CD4-positive, alpha-beta T cell (primary cell): ENCODE measurements around the gene DOP1B. TPM values are rescaled to one million over a fixed set of nuclear protein-coding genes. Genes with fewer than 3 reads are reported as not detected.

Source experiments
- ATAC-seq: fragments of 200-7000 bp; cut with Tn5 transposase; one replicate; pipeline ENCODE4 v1.10.0; 2022; ENCODE audit warnings: mild to moderate bottlenecking; ENCODE audit not compliant: poor library complexity
- CTCF ChIA-PET: fragments of 350-600 bp; sonication (Branson Sonifier 250); formaldehyde crosslinking; loops from one replicate; lab custom pipeline; 2021; ENCODE audit warnings: antibody characterized with exemption, inconsistent platforms; lab: Charles Lee
- POLR2A ChIA-PET: fragments of 350-600 bp; sonication (Branson Sonifier 250); formaldehyde crosslinking; loops from one replicate; lab custom pipeline; 2021; ENCODE audit warnings: antibody characterized with exemption, inconsistent platforms; lab: Charles Lee
- DNase-seq, 14 experiments: peaks; one replicate each; pipeline ENCODE4 v3.0.0-alpha.2; 2013 to 2020; ENCODE audit warnings: mixed read lengths in 2 of 14
- H3K27ac ChIP-seq, 2 donors: one replicate each; pipeline versions ENCODE4 v1.5.1 to v1.7.0; 2013; ENCODE audit warnings: low read length in 2 of 2, low read depth in 1 of 2, mild to moderate bottlenecking in 1 of 2
- H3K27me3 ChIP-seq, 2 experiments: 1 replicate in 1 of 2; 2 replicates in 1 of 2; pipeline versions ENCODE4 v1.6.1 to v1.7.0; 2013; ENCODE audit warnings: low read length in 2 of 2, control low read depth in 1 of 2, mild to moderate bottlenecking in 1 of 2, moderate library complexity in 1 of 2; ENCODE audit not compliant: insufficient read depth in 2 of 2, control insufficient read depth in 1 of 2
- H3K36me3 ChIP-seq: one replicate; pipeline ENCODE4 v1.6.1; 2013; ENCODE audit warnings: low read length, control low read depth; ENCODE audit not compliant: insufficient read depth
- H3K4me1 ChIP-seq: one replicate; pipeline ENCODE4 v1.6.1; 2013; ENCODE audit warnings: low read length, control low read depth; ENCODE audit not compliant: insufficient read depth
- H3K4me3 ChIP-seq: one replicate; pipeline ENCODE4 v1.5.1; 2013; ENCODE audit warnings: mild to moderate bottlenecking, low read length, moderate library complexity
- H3K9me3 ChIP-seq, 2 experiments: 1 replicate in 1 of 2; 2 replicates in 1 of 2; pipeline versions ENCODE4 v1.6.1 to v1.7.0; 2013; ENCODE audit warnings: low read length in 2 of 2, mild to moderate bottlenecking in 2 of 2, control low read depth in 1 of 2, moderate library complexity in 1 of 2; ENCODE audit not compliant: control insufficient read depth in 1 of 2, insufficient read depth in 1 of 2
- H3K27ac Mint-ChIP-seq: one replicate; pipeline ENCODE4 v1.8.0; 2020; ENCODE audit warnings: mixed read lengths
- H3K27me3 Mint-ChIP-seq: one replicate; pipeline ENCODE4 v1.8.0; 2021; ENCODE audit warnings: mixed read lengths
- H3K36me3 Mint-ChIP-seq: one replicate; pipeline ENCODE4 v1.8.0; 2021; ENCODE audit warnings: low read depth, mixed read lengths
- H3K4me1 Mint-ChIP-seq: one replicate; pipeline ENCODE4 v1.8.0; 2021; ENCODE audit warnings: low read depth, mixed read lengths
- H3K4me3 Mint-ChIP-seq: one replicate; pipeline ENCODE4 v1.8.0; 2020; ENCODE audit warnings: mild to moderate bottlenecking, mixed read lengths
- H3K9me3 Mint-ChIP-seq: one replicate; pipeline ENCODE4 v1.8.0; 2020; ENCODE audit warnings: mixed read lengths
- CTCF ChIP-seq: fragments of 200-600 bp; IDR thresholded peaks from one replicate; pipeline ENCODE4 v1.8.0; 2022; ENCODE audit warnings: antibody characterized with exemption, mild to moderate bottlenecking
- intact Hi-C, 2 experiments: fragments of 100-400 bp; cut with DNase I in 1 of 2; cut with micrococcal nuclease in 1 of 2; formaldehyde crosslinking; loops; one replicate each; pipeline versions ENCODE4 v1.15.1 to v1.9.0; 2023 to 2025; cut with DNase I, micrococcal nuclease
- total RNA-seq, 174 experiments: library from RNA in 2 of 174; stranded (reverse) in 2 of 174; gene quantifications; one replicate each; pipeline ENCODE4 v1.2.3 and lab custom pipeline; 2021 to 2026

Gene DOP1B
- total RNA-seq, 2 experiments from 2014 or later, result 11.0 to 12.7 TPM

- Histone ChIP-seq H3K4me3 (no peak overlapping the region), H3K4me1 (no peaks in the 10 kb centered on the region), H3K27me3 (no peaks in the 10 kb centered on the region), H3K9me3 (no peaks in the 10 kb centered on the region), H3K27ac (no peak overlapping the region), H3K36me3 (peaks cover 8% of the 10 kb centered on the region)
- Mint-ChIP-seq H3K27me3 (no peaks in the 10 kb centered on the region), H3K27ac (no peak overlapping the region), H3K36me3 (peaks cover 29% of the 10 kb centered on the region), H3K9me3 (no peaks in the 10 kb centered on the region), H3K4me3 (no peak overlapping the region), H3K4me1 (peaks cover 11% of the 10 kb centered on the region)
- ATAC-seq (no peak), DNase-seq (no peak)
- CTCF ChIA-PET, result interaction anchor here (1.3 kb wide), 1 partner anchor 36 kb away, joined by 6 read pairs; no protein-coding TSS in a partner anchor
- TF ChIP-seq CTCF, result no peak
- POLR2A ChIA-PET, result no interaction called here
- intact Hi-C loops, result loop anchor here in 1 of 2 experiments (5.0 kb wide), 1 partner anchor 37 kb away; no protein-coding TSS in a partner anchor
Observed at GRCh38 chr21:36188937-36189336, 32.3 kb downstream of the DOP1B start.

GRCh38 chr21:36190736-36191135 lies 34.1 kb downstream of the DOP1B start:
- H3K36me3 Mint-ChIP-seq, result peaks cover 20% of the 10 kb centered on the region
- peaks cover 11% of the 10 kb centered on the region for H3K4me1 Mint-ChIP-seq
- CTCF ChIA-PET, result no interaction called here
- Histone ChIP-seq H3K9me3 (no peaks in the 10 kb centered on the region), H3K27ac (no peak overlapping the region), H3K4me3 (no peak overlapping the region), H3K4me1 (no peaks in the 10 kb centered on the region), H3K27me3 (no peaks in the 10 kb centered on the region), H3K36me3 (peaks cover 2% of the 10 kb centered on the region)
- H3K27ac Mint-ChIP-seq, result no peak overlapping the region
- H3K27me3 Mint-ChIP-seq, result no peaks in the 10 kb centered on the region
- intact Hi-C loops, result no loop called here
- ATAC-seq (no peak), DNase-seq (no peak)
- H3K9me3 Mint-ChIP-seq, result no peaks in the 10 kb centered on the region
- POLR2A ChIA-PET, result no interaction called here
- TF ChIP-seq CTCF, result no peak
- no peak overlapping the region for H3K4me3 Mint-ChIP-seq

GRCh38 chr21:36193200-36193599 lies 36.6 kb downstream of the DOP1B start:
- CTCF ChIA-PET, result no interaction called here
- H3K27me3 Mint-ChIP-seq, result no peaks in the 10 kb centered on the region
- Histone ChIP-seq H3K4me3 (no peak overlapping the region), H3K27me3 (no peaks in the 10 kb centered on the region), H3K27ac (no peak overlapping the region), H3K9me3 (no peaks in the 10 kb centered on the region), H3K36me3 (no peaks in the 10 kb centered on the region), H3K4me1 (no peaks in the 10 kb centered on the region)
- no peak overlapping the region for H3K4me3 Mint-ChIP-seq
- DNase-seq (no peak), ATAC-seq (no peak)
- TF ChIP-seq CTCF, result no peak
- H3K36me3 Mint-ChIP-seq, result peaks cover 16% of the 10 kb centered on the region
- H3K4me1 Mint-ChIP-seq, result peaks cover 9% of the 10 kb centered on the region
- no peaks in the 10 kb centered on the region for H3K9me3 Mint-ChIP-seq
- no peak overlapping the region for H3K27ac Mint-ChIP-seq
- intact Hi-C loops, result no loop called here
- POLR2A ChIA-PET, result no interaction called here
